Measurements from ENCODE around the gene NKD2.
"Not testable (repeated sequence)": the region's sequence is repeated elsewhere in the genome, so short reads cannot be mapped to it uniquely, and the experiment has no call there.

Gene NKD2

GRCh38 chr5:1000329-1000728 is 8.3 kb upstream of the NKD2 start:
- DNase-seq (ENCODE audit: low read depth in 2 of 2) = no peak

- DNase-seq (ENCODE audit: low read depth in 2 of 2) = not testable (repeated sequence)
Measured at GRCh38 chr5:1000831-1001230, 7.8 kb upstream of the NKD2 start.

GRCh38 chr5:1001406-1002270 is 7.0 kb upstream of the NKD2 start:
- DNase-seq (ENCODE audit: low read depth in 2 of 2) = no peak

- no peak for DNase-seq (ENCODE audit: low read depth in 2 of 2)
Measured at GRCh38 chr5:1002271-1002546, 6.4 kb upstream of the NKD2 start.

- DNase-seq (ENCODE audit: low read depth in 2 of 2) = no peak
Measured at GRCh38 chr5:1002836-1003235, 5.8 kb upstream of the NKD2 start.

- no peak for DNase-seq (ENCODE audit: low read depth in 2 of 2)
Measured at GRCh38 chr5:1003296-1003937, 5.2 kb upstream of the NKD2 start.

DNA sequence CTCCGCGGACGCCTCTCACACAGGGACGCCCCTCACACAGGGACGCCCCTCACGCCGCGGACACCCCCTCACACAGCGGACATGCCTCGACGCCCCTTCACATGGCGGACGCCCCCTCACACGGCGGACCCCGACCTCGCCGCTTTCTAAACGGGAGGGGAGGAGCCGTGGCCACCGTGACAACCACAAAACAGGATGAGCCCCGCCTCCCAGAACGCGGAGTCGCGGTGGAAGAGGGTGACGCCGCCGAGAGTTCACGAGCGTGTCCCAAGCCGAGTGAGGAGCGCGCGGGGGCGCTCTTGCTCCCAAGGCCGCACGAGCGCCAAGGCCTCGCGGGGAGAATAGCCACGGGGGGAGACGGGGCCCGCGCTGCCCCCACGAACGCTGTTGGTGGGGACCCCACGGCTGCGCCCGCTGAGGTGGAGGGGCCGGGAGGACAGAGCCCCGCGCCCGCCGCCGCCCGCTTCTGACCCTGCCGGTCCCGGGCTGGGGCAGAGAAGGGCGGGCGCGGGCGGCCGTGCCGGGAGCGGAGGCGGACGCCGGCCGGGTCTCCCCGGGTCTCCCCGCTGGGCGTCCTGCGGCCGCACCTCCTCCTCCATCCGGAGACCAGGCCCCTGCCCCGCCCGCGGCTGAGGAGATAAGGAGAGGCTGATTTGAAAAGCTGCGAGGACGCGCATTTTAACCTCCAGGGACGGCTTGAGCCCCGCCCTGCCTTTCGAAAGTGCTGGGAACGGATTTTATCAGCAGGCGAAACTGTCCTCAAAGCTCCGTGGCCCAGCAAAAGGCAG is 3.9 kb upstream of the NKD2 start:
- no peak for DNase-seq (ENCODE audit: low read depth in 2 of 2)

GRCh38 chr5:1005249-1005851 is 3.3 kb upstream of the NKD2 start:
- no peak for DNase-seq (ENCODE audit: low read depth in 2 of 2)

GRCh38 chr5:1005904-1006655 is 2.5 kb upstream of the NKD2 start:
- no peak for DNase-seq (ENCODE audit: low read depth in 2 of 2)

- no peak for DNase-seq (ENCODE audit: low read depth in 2 of 2)
Measured at GRCh38 chr5:1006656-1007071, 1.9 kb upstream of the NKD2 start.

DNA sequence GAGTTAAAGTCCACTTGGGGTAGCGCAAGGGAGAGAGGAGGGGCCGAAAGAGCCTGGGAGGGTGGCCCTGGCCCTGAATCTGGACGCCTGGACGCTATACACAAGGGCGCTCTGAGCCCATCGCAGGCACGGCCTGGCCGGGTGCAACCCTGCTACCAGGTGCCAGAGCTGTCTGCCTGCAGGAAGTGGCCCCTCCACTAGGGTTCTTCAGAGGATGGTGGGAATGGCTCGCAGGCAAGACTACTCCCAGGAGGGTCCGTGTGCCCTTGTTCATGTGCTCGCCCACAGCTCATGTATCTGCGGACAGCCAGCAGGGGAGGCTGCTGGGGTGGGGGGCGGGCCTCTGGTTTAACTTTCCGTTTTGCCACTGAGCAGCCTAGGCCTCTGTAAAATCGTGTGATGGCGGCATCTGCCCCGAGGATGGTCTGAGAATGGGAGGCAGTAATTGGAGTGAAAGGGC is 1.4 kb upstream of the NKD2 start:
- no peak for DNase-seq (ENCODE audit: low read depth in 2 of 2)

DNA sequence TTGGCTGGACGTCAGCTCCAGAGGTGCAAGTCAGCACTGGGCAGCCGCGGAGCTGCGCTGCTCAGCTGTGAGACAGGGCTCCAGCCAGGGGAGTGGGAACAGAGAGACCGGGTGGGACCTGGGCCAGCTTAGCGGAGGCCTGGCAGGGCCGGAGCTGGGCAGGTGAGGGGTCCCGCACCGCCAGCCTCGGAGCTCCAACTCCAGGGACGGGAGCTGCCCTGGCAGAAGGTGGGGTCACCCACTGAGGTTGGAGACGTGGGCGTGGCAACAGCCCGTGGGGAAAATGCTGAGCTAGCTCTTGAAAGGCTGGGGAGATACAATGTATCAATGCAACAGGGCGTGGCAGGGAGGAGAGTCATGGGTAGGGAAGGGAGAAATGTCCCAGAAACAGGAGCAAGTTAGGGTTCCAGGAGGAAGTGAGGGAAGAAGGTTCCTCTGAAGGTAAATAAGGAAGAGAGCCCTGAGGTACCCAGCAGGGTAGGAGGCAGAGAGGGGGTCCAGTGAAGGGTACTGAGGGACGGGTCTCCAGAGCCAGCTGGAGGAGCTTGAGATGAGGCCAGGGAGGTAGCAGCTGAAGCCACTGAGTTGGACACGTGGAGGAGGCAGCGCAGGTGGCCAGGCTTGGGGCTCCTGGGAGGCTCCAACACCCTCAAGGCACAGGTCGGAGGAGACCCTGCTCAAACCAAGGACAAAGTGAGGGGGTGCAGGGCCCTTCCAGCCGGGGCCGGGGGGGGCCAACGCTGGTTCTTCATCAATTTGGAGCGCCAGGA is 736 bp upstream of the NKD2 start:
- DNase-seq (ENCODE audit: low read depth in 2 of 2) = no peak

GRCh38 chr5:1009359-1010180 is 968 bp downstream of the NKD2 start:
- DNase-seq (ENCODE audit: low read depth in 2 of 2) = no peak

GRCh38 chr5:1010181-1010510 is 1.5 kb downstream of the NKD2 start:
- no peak for DNase-seq (ENCODE audit: low read depth in 2 of 2)

DNA sequence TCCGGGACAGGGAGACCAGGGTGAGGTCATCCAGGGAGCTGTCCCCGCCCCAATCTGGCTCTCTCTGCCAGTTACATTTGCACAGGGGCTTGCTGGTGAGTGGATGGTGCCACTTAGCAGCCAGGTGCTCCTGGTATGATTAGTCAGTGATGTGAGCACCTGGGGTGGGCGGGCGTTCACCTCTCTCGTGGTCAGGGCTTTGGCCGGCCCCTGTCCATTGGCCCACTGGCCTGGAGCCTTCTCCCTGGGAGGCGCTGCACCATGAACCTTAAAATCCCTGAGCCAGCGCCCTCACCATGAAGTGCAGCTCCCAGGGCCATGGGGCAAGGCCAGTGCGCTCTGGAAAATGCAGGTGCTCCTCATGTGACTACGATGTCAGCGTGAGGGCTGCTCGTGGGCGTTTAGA is 2.0 kb downstream of the NKD2 start:
- no peak for DNase-seq (ENCODE audit: low read depth in 2 of 2)

- DNase-seq (ENCODE audit: low read depth in 2 of 2) = no peak
Measured at GRCh38 chr5:1011226-1011631, 2.6 kb downstream of the NKD2 start.

GRCh38 chr5:1011741-1012312 is 3.2 kb downstream of the NKD2 start:
- no peak for DNase-seq (ENCODE audit: low read depth in 2 of 2)

- no peak for DNase-seq (ENCODE audit: low read depth in 2 of 2)
Measured at GRCh38 chr5:1012313-1012841, 3.8 kb downstream of the NKD2 start.

GRCh38 chr5:1012900-1013237 is 4.3 kb downstream of the NKD2 start:
- DNase-seq (ENCODE audit: low read depth in 2 of 2) = no peak
